PFSK-1 (cell line): ENCODE results near the gene POLE2.

ENCODE experiments used
- FOXP2 ChIP-seq: optimal IDR thresholded peaks from 2 replicates; pipeline ENCODE3; 2011; ENCODE audit warnings: borderline replicate concordance, control low read depth, inconsistent platforms; ENCODE audit not compliant: insufficient read depth; ENCODE audit errors: extremely low read length, extremely low read depth
- POLR2AphosphoS5 ChIP-seq: IDR thresholded peaks from 2 replicates; pipeline ENCODE4 v1.6.1; 2012; ENCODE audit warnings: low read depth, mild to moderate bottlenecking, control low read depth, low read length, moderate library complexity
- REST ChIP-seq, 2 experiments: IDR thresholded peaks; 2 replicates each; pipeline versions ENCODE4 v1.6.1 to v1.8.0; 2011 to 2012; ENCODE audit warnings: low read depth in 2 of 2, low read length in 2 of 2, control low read depth in 1 of 2, inconsistent platforms in 1 of 2, mild to moderate bottlenecking in 1 of 2, moderate library complexity in 1 of 2; ENCODE audit not compliant: insufficient read depth in 1 of 2
- SIN3A ChIP-seq: IDR thresholded peaks from 2 replicates; pipeline ENCODE4 v1.6.1; 2012; ENCODE audit warnings: mild to moderate bottlenecking, low read length, moderate library complexity, borderline replicate concordance; ENCODE audit not compliant: insufficient read depth
- TAF1 ChIP-seq: IDR thresholded peaks from 2 replicates; pipeline ENCODE4 v1.6.1; 2012; ENCODE audit warnings: low read length, control low read depth, borderline replicate concordance; ENCODE audit not compliant: insufficient read depth

Gene POLE2

GRCh38 chr14:49637534-49638078 is 50.4 kb downstream of the POLE2 start:
- TF ChIP-seq TAF1 = no peak
- TF ChIP-seq REST (IDR thresholded peaks at IDR 0.05; ENCODE audit: insufficient read depth in 1 of 2, low read depth in 2 of 2, low read length in 2 of 2) = no peak
- no peak for TF ChIP-seq POLR2AphosphoS5
- no peak for TF ChIP-seq FOXP2

- TF ChIP-seq FOXP2 = no peak
- no peak for TF ChIP-seq TAF1
- TF ChIP-seq SIN3A = no peak
- TF ChIP-seq POLR2AphosphoS5 = no peak
- no peak for TF ChIP-seq REST (IDR thresholded peaks at IDR 0.05; ENCODE audit: insufficient read depth in 1 of 2, low read depth in 2 of 2, low read length in 2 of 2)
Measured at GRCh38 chr14:49636866-49637265, 51.1 kb downstream of the POLE2 start.

GRCh38 chr14:49634547-49635334 is 53.3 kb downstream of the POLE2 start, which contains the start of gene DNAAF2:
DNAAF2 (minus strand) TSS chr14:49635244; CDS start chr14:49635149, 95 bp downstream.
- TF ChIP-seq TAF1 (0 out of 2 replicates have a peak, but pooled peaks have one; percentile 5), SIN3A (no peak), FOXP2 (peak; percentile 36), POLR2AphosphoS5 (no peak), REST (IDR thresholded peaks at IDR 0.05; ENCODE audit: insufficient read depth in 1 of 2, low read depth in 2 of 2, low read length in 2 of 2) (no peak)

- TF ChIP-seq FOXP2 (peak; percentile 38), POLR2AphosphoS5 (peak; percentile 64), REST (IDR thresholded peaks at IDR 0.05; ENCODE audit: insufficient read depth in 1 of 2, low read depth in 2 of 2, low read length in 2 of 2) (no peak), TAF1 (peak; percentile 47; the same call in 1 of the 2 replicates), SIN3A (peak; percentile 67; the same call in 1 of the 2 replicates)
Measured at GRCh38 chr14:49633640-49634546, 54.1 kb downstream of the POLE2 start.
